HG03432 (cell line): ENCODE results near the gene IZUMO2.

Experiments used
- ATAC-seq: cut with Tn5 transposase; IDR thresholded peaks from one replicate; pipeline ENCODE4 v1.9.1; 2021; ENCODE audit warnings: mild to moderate bottlenecking, moderate library complexity; ENCODE audit not compliant: unreplicated experiment

IZUMO2 gene

GRCh38 chr19:50162988-50163387 lies at the start of gene IZUMO2:
Gene IZUMO2 (minus strand): TSS chr19:50163281. CDS start chr19:50163194, 87 bp downstream.
- no peak for ATAC-seq

GRCh38 chr19:50210425-50210824 lies 47.3 kb upstream of the IZUMO2 start:
- ATAC-seq: no peak

- ATAC-seq: no peak
These were observed 46.0 kb upstream of the IZUMO2 start for GRCh38 chr19:50209131-50209530.

- ATAC-seq: no peak
These were observed 44.6 kb upstream of the IZUMO2 start for GRCh38 chr19:50207730-50208129.

- ATAC-seq: no peak
These were observed 43.1 kb upstream of the IZUMO2 start for GRCh38 chr19:50206191-50206590.

GRCh38 chr19:50205681-50206138 lies 42.6 kb upstream of the IZUMO2 start:
- ATAC-seq: no peak

- no peak for ATAC-seq
These were observed 42.0 kb upstream of the IZUMO2 start for GRCh38 chr19:50204811-50205675.

- no peak for ATAC-seq
These were observed 41.0 kb upstream of the IZUMO2 start for GRCh38 chr19:50204081-50204428.

GRCh38 chr19:50203281-50204080 lies 40.4 kb upstream of the IZUMO2 start, which contains the start of gene MYH14:
Gene MYH14 (plus strand): TSS chr19:50203622. CDS start chr19:50210366, 6,744 bp downstream.
- no peak for ATAC-seq

- no peak for ATAC-seq
These were observed 39.8 kb upstream of the IZUMO2 start for GRCh38 chr19:50202962-50203280.

GRCh38 chr19:50202386-50202785 lies 39.3 kb upstream of the IZUMO2 start:
- no peak for ATAC-seq

GRCh38 chr19:50199259-50199555 lies 36.1 kb upstream of the IZUMO2 start:
- ATAC-seq: no peak

- ATAC-seq: no peak
These were observed 35.6 kb upstream of the IZUMO2 start for GRCh38 chr19:50198431-50199258.

GRCh38 chr19:50197348-50197747 lies 34.3 kb upstream of the IZUMO2 start:
- no peak for ATAC-seq

GRCh38 chr19:50196322-50196932 lies 33.3 kb upstream of the IZUMO2 start:
- no peak for ATAC-seq

- ATAC-seq: no peak
These were observed 32.1 kb upstream of the IZUMO2 start for GRCh38 chr19:50195224-50195623.

- no peak for ATAC-seq
These were observed 29.6 kb upstream of the IZUMO2 start for GRCh38 chr19:50192463-50193211.

- no peak for ATAC-seq
These were observed 28.1 kb upstream of the IZUMO2 start for GRCh38 chr19:50191216-50191615.

- no peak for ATAC-seq
These were observed 27.4 kb upstream of the IZUMO2 start for GRCh38 chr19:50190439-50190891.

GRCh38 chr19:50189331-50189730 lies 26.2 kb upstream of the IZUMO2 start:
- ATAC-seq: no peak
